IPS DF 19.7 (cell line): ENCODE measurements around the gene STK39.

Experiments used
- DNase-seq: peaks from one replicate; pipeline ENCODE4 v3.0.0-alpha.2; 2013; ENCODE audit warnings: low read depth, low spot score

Gene STK39

DNA sequence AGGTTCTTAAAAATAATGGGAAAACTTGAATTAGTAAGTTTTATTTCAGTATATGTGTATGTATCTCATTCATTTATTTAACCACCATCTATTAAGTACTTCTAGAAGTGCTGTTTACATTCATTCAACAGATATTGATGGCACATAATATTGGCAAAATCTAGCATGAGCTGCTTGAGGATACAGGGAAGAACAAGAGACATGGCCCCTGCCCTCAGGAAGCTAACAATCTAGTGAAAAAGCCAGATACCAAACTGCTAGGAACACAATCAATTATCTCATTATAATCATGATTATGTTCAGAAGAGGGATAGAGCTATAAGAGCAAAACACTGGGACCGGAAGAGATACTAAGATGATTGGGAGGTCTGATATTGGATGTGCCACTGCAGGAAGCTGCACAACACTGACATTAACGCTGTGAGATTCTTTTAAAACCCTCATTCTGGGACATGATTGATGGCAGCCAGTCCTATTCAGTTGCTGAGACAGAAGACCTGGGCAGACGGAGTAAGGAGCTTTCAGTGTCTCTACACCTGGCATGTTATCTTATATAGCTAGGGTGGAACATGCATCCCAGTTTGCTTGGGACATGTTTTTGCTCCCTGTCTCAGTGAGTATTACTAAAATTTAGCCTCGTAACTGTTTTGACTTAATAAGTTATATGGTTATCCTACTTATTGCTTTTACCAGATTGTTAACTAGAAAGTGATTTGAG, 314.1 kb downstream of the STK39 start:
- DNase-seq, result no peak

DNA sequence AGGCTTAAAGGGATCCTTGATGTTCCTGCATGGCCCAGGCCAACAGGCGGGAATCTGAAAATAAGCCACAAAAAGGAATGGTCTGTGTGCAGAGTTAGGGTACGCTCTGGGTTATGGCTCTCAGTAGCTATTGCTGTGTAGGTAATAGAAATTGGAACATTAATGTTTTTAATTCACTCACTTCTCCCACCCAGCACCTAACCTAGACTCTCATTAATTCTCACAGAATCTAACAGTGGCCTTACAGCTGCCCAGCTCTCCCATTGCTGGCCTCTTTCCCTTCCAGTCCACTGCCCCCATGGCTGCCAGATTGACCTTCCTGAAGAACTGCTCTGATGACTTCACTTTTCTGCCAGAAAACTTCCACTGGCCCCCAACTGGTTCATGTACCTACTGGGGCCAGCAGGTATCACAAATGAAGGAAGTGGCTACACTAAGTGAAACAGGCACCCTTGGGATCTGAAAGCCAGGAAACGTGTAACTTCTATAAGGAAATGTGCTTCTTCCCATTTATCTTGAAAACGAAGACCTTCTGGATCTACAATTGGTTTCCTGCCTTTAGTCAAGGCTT, 315.2 kb downstream of the STK39 start:
- DNase-seq, result no peak

DNA sequence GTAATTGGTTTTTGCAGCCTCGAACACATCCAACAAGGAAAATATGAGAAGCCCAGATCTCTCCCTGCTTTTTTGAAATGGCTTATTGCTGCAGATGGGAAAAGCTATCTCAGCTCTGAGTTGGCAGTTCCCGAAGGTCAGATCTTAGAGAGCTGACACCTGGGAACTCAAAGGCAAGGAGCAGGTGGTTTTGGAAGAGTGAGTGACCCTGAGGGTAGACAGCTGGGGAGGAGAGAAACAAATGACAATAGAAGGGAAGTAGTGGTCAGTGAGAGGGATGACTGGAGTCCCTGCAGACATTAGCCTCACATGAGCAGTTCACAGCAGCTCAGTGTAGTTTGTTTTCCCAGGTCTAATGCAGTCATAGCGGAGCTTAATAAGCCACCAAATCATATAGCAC, 317.9 kb downstream of the STK39 start:
- DNase-seq, result no peak

DNA sequence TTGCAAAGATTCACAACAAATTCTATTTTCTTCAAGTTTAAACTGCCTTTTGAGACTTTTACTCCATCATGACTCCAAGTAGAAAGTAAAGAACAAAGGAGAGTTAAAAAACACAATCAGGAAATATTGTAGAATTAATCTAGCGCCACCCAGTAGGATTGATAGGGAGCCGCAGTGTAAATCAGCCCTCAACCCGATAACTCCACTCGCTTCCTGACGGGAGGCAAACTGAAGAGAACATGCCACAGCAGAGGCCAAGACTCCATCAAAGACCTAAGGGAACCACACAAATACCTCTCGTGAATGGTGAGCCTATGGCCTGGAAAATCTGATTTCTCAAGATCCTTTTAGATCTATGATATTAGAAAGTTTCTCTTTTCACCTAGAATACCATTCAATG, 319.0 kb downstream of the STK39 start:
- no peak for DNase-seq

DNA sequence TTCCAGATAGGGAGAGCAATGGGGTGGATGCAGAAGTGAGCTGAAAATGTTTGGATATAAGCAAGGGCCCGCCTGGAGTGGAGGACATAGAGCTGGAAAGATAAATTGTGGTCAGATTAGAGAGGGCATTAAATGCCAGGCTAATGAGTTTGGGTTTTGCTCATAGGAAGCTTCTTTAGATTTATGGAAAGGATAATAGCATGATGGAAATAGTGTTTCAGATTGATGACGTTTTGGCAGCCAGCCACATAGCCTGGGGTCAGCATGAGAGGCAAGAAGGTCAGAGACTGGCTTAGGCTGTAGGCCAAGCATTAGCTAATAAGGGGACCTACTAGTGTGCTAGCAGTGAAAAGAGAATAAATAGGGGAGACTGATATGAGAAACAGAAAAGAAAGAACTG, 321.6 kb downstream of the STK39 start:
- DNase-seq, result no peak

DNA sequence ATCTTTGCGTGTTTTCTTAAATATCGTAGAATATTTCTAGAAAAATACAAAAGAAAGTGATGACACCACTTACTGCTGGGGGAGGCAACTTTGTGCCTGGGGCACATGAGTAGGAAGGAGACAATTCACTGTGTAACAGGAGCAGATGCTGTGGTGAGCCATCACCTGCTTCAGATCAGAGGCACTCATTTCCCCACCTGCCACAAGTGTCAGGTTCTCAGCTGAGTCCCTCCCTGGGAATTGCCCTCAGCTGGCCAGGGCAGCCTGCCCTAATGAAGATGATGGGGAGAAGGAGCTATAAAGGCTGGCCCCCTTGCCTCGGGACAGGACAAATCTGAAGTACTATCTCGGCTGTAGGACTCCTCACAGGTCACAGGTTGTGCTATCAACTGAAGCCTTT, 322.8 kb downstream of the STK39 start:
- no peak for DNase-seq

DNA sequence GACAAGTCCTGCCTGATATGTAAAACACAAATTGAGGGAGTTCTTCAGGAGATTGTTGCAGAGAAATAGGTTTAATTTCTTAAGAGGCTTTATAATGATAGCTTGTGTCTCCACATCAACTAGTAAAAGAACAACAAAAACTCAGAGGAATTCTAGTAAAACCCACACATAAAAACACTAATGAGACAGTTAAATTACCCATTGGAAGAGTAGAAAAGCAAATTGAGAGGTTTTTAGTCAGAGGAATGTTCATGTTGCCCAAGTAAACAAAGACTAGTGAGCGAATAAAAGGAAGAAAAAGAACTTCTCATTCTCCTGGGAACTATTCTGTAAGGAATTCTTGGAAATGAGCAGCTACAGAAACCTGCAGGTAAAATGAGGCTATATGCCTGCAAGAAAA, 330.6 kb downstream of the STK39 start:
- no peak for DNase-seq

DNA sequence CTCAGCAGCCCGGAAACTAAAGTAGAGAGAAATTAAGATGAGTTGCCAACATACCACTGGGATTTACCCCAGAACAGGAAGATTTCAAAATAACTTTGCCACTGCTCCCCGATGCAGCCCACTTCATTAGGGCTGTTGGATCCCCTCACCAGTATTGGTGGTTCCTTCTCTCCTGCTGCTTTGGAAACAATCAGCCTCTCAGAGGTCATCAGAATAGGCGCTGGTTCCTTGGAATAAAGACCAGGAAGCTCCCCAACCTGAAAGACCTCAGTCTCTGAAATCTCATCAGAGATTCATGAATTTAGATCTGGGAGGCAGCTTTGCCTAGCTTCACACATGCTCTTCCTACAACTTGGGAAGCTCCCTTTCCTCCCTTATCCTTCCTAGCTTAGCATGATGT, 332.4 kb downstream of the STK39 start:
- DNase-seq, result no peak

DNA sequence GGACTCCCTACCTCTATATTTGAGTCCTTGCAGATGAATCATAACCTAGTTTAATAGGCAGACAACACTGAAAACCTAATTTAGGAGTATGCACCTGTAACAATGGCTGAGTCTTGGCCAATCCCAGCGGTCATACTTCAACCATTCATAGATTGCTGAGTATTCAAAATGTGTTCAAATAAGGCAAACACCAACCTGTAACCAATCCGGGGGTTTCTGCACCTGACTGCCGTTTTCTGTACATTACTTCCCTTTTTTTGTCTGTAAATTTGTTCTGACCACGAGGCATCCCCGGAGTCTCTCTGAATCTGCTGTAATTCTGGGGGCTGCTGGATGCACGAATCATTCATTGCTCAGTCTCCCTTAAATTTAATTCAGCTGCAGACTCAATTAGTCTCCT, 338.6 kb downstream of the STK39 start:
- no peak for DNase-seq

DNA sequence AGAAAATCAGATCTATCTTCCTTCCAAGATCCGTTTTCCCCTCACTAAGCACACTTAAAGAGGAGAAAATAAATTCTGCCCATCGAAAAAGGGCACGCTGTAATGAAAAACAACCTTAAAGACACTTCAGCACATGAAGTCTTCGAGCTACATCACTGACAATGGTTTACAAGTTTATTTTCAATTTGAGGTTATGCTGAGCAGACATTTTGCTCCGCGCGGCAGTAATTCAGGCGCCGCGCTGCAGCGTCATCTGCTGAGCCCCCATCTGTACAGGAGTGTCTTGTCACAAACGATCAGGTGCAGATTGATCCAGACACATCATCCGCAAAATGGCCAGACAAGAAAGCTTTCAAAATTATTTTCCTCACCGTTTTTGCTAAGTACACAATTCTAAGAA, 341.7 kb downstream of the STK39 start:
- no peak for DNase-seq
